Ramos (cell line): Measurements from ENCODE around the gene TPGS1.

Experiments
- in situ Hi-C: fragments of 300-500 bp; cut with MboI; formaldehyde crosslinking; loops from one replicate; pipeline ENCODE4 v1.14.3; 2022; ENCODE audit warnings: low sequenced_read_pairs; ENCODE audit not compliant: unreplicated experiment

The TPGS1 gene

GRCh38 chr19:535017-535835 is 27.9 kb downstream of the TPGS1 start:
- in situ Hi-C loops = no loop called here

GRCh38 chr19:536031-536880 is 29.0 kb downstream of the TPGS1 start:
- in situ Hi-C loops = no loop called here

GRCh38 chr19:536881-537404 is 29.6 kb downstream of the TPGS1 start:
- in situ Hi-C loops = no loop called here

DNA sequence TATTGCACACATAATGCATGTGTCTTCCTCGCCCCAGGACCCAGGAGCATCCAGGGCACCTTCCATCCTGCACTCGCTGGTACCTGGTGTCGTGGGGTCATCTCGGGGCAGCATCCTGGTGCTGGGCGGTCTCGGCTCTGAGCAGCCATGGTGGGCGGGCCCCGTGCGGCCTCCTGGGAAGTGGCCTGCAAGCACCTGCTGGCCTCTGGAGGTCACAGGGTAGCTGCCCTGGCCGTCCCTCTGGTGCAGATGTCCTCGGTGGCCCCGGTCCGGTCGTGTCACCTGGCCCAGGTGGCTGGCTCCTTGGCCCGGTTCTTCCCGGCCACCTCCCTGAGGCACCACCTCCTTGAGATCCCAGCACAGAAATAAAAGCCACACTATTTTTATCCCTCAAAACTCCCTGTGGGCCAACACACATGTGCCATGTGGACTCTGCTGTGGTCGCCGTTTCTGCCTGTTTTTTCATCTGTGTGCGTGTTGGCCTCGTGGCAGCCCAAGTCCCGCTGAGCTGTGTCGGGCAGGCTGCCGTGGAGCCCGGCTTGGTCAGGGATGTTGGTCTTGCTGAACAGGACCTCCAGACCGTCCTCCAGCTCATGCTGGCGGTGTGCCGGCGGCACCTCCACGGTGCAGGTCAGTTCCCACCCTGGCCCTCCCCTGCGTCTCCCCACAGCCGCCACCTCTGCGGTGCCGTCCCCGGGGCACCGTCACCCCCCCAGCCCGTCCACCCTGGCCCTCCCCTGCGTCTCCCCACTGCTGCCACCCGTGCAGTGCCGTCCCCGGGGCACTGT is 31.5 kb downstream of the TPGS1 start:
- in situ Hi-C loops = no loop called here

GRCh38 chr19:539429-540030 is 32.2 kb downstream of the TPGS1 start:
- in situ Hi-C loops = no loop called here

DNA sequence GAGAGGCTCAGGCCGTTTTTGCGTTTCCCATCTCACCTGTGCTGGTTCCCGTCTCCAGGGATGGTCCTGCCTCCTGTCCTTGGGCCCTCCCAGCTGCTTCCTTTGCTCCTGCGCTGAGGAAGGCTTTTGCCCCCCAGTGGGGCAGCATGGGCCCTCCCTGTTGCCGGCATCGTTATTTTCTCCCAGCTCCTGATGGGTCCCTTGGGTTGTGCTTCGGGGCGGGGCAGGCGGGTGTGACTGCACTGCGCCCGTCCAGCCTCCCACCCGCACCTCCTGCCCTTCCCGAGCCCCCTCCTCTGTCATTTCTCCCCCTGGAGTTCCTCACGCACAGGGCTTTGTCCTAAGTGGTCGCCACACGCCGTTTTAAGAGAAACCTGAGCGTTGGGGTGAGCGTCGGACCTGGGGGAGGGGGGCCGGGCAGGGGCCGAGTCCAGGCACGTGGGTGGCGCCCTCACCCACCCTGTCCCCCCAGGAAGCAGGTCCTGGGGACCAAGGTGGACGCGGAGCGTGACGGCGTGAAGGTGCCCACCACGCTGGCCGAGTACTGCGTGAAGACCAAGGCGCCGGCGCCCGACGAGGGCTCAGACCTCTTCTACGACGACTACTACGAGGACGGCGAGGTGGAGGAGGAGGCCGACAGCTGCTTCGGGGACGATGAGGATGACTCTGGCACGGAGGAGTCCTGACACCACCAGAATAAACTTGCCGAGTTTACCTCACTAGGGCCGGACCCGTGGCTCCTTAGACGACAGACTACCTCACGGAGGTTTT is 33.8 kb downstream of the TPGS1 start:
- in situ Hi-C loops = no loop called here

GRCh38 chr19:541699-542098 is 34.4 kb downstream of the TPGS1 start:
- in situ Hi-C loops = no loop called here

DNA sequence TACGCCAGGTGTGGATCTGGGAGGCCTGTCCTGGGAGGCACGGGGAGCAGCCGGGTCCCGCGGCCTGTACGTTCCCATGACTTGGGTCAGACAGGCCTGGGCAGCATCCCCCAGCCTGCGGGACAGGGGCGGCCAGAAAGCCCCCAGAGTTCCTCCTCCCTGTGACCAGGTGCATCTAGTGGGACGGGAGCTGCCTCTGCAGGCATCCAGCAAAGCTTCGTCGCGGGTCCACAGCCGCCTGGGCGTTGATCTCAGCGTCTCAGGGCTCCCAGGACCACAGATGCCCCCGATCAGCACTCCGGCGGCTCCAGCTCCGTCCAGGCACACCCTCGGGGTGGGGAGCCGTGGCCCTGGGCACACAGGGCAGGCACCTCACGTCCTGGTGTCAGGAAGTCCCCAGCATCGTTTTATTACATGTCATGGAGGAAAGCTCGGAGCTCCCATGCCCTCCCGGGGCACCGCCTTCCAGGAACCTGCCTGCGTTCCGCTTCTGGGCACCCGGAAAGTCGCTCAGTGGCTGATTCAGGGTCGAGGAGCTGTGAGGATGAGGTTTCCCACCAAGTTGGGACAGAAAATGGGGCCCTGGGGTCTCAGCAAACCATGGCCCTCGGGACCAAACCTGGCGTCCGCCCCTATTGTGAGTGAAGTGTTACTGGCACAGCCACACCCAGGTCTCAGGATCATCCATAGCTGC is 35.0 kb downstream of the TPGS1 start:
- in situ Hi-C loops = no loop called here

DNA sequence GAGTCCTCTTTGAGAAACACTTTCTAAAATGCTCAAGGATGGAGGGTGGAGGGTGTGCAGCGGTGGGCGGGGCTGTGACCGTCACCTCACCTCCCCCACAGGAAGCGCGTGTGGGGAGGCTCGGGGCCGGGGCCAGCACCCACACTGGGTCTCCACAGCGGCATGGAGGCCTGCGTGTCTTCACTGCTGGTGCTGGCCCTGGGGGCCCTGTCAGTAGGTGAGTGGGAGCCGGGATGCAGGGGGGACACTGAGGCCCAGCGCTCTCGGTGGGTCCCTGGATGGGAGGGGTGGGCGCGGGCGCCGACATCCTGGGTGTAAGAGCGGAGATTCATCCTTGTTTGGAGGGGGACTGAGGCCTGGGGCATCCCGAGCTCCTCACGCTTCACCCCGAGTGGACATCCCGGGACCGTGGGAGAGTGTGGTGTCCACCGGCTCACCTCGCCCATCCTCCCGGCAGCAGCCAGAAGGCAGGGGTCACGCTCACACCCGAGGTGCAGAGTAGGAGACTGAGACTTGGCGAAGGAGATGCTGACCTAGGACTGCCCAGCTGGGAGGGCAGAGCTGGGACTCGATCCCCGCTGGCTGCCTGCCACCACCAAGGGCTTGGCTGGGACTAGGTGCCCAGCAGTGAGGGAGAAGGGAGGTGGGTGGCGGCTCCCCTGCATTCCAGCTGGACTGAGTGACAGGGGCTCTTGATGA is 36.8 kb downstream of the TPGS1 start, which contains the start of gene GZMM:
TSS of gene GZMM (plus strand) at position 144 of the 699 bp plus-strand sequence. CDS start at position 163, 19 bp downstream.
- in situ Hi-C loops = no loop called here

- in situ Hi-C loops = no loop called here
These were observed 39.8 kb downstream of the TPGS1 start for GRCh38 chr19:547117-547516.

DNA sequence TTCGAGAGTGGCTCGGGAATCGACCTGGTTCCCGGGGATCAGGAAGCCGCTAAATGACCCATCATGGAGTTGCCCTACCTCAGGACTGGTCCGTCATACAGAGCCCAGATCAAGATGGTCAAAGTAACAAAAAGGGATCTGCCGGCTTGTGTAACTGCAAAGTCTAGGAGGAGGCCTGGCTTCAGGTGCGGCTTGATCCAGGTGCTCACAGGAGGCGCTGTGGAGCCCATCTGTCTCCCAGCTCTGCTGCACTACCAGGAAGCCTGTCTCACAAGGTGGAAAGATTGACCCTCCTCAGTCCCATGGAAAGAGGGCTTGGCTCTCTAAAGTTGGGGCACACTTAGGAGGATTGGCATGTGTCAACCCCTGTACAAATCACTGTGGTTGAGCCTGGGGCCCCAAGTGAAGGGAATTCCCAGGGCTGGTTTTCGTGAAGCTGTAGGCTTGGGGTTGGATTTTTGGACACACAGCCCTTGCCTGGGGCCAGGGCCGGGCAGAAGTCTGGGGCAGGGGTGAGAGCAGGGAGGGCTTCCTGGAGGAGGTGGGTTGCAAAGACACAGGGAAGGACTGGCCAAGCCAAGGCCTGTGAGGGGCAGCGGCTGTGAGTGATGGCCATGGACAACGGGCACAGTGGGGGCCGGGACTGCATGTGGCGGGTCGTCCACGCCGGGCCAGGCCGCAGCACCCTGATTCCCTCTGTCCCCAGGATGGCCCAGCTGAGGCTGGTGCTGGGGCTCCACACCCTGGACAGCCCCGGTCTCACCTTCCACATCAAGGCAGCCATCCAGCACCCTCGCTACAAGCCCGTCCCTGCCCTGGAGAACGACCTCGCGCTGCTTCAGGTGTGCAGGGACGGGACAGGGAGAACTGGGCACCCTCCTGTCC is 40.8 kb downstream of the TPGS1 start:
- in situ Hi-C loops = no loop called here

DNA sequence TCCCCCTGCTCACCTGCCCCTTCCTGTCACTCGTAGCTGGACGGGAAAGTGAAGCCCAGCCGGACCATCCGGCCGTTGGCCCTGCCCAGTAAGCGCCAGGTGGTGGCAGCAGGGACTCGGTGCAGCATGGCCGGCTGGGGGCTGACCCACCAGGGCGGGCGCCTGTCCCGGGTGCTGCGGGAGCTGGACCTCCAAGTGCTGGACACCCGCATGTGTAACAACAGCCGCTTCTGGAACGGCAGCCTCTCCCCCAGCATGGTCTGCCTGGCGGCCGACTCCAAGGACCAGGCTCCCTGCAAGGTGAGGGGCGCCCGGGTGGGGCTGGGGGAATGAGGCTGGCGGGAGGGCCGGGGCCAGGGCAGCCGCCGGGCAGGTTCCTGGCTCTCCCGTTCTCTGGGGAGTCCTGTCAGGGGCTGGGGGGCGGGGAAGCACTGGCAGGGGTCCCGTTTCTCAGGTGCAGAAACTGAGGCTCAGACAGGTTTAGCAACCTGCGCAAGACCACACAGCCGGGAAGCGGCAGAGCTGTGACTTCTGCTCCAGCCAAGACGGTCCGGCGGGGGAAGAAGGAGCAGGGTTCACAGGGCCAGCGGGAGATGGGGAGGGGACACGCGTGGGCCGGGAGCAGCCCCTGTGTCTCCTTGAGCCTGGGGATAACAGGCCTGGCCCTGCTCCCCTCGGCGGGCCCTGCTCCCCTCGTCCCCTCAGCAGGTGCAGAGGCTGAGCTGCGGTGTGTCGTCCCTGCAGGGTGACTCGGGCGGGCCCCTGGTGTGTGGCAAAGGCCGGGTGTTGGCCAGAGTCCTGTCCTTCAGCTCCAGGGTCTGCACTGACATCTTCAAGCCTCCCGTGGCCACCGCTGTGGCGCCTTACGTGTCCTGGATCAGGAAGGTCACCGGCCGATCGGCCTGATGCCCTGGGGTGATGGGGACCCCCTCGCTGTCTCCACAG is 41.9 kb downstream of the TPGS1 start:
- in situ Hi-C loops = no loop called here

DNA sequence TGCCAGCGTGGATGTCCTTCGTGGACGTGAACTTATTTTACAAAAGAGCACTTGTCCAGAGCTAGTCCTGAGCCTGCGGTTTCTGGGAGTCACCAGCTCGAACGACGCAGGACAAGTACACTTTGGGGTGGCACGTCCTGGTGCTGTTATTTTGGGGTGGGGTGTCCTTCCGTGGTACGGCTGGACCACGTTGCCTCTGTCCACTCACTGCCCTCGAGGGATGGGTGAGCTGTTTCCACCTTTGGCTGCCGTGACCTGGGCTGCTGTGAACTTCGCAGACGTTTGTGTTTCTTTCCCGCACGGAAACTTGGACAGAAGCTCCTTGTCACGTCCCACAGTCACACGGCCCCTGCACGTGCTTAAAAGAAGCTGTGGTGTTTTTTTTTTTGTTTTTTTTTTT is 47.5 kb downstream of the TPGS1 start:
- in situ Hi-C loops = no loop called here

DNA sequence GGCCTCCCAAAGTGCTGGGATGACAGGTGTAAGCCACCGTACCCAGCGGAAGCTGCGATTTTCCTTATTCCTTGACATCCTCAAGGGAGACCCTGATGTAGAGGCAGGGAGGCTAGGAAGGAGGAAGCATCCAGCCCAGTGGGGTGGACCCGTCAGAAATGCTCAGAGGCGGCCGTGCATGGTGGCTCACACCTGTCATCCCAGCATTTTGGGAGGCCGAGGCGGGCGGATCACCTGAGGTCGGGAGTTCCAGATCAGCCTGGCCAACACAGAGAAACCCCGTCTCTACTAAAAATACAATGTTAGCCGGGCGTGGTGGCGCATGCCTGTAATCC is 48.1 kb downstream of the TPGS1 start:
- in situ Hi-C loops = no loop called here

DNA sequence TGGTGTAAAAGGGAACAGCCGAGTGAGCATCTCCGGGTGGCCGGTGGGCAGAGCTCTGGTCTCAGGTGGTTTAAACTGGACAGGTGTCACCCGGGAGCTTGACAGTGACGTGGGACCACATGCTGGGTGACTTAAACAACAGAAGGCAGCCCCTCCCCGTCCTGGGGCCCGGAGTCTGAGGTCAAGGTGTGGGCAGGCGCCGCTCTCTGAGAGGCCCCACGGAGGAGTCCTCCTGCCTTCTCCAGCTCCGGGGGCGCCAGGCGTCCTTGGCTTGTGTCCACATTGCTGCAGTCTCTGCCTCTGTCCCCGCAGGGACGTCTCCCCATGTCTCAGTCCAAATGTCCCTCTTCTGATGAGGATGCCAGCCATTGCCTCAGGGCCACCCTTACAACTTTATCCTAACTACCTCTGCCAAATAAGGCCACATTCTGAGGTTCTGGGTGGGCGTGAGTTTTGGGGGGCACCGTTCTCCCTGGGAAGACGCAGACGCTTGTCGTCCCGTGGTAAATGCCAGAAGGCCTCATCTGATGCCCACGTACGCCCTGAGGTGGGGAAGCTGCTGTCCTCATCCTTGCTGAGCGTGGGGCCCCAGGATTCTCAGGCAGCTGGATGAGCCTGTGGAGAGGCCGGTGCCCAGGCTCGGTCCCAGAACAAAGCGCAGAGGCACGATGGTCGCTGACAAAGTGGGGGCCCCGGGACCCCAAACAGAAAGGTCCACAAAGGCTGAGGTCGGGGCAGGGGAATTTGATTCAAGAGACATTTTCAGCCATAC is 49.5 kb downstream of the TPGS1 start:
- in situ Hi-C loops = no loop called here
